Measurements from ENCODE around the gene CFAP141.
A peak's percentile ranks its signal among the peaks of the same experiment; 100 is the strongest.

The CFAP141 gene

DNA sequence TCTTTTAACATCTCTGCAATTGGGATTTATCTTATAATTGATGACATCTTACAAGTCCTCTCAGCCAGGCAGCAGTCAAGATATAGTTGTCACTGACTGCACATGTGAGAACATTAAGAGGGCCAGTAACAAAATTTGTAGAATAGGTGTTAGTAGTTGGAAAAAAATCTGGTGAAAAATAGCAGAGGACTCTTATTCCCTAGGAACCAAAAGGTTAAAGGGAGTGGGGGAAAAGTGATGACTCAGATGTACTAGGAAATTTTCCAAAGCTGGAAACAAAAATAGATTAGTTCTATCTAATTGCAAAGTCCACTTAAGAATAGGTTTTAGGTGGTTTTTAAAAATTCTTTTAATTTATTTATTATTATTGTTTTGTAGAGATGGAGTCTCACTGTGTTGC lies 54.8 kb downstream of the CFAP141 start:
- ChIA-PET POLR2A (no interaction called here), CTCF (interaction anchor here (0.6 to 0.7 kb wide), 2 partner anchors 29 to 159 kb away, joined by 3 to 4 read pairs; no protein-coding TSS in a partner anchor)
- Histone ChIP-seq H3K4me3 (ENCODE audit: low read depth, low read length) (no peak overlapping the region), H3K27ac (ENCODE audit: extremely low read depth, low read depth, low read length) (no peak overlapping the region), H3K9me3 (ENCODE audit: control insufficient read depth, insufficient read depth, low read depth, low read length) (no peaks in the 10 kb centered on the region), H3K4me1 (ENCODE audit: control insufficient read depth, insufficient read depth, low read length) (no peaks in the 10 kb centered on the region), H3K36me3 (ENCODE audit: control insufficient read depth in 2 of 2, insufficient read depth in 1 of 2, low read length in 2 of 2) (peaks cover 3 to 21% of the 10 kb centered on the region in 2 experiments; a peak in 2 of 3 replicates)
- TF ChIP-seq MYNN (tag by site-specific recombination; IDR thresholded peaks at IDR 0.05; ENCODE audit: borderline replicate concordance), result 0 out of 2 replicates have a peak, but pooled peaks have one; percentile 23
- TF ChIP-seq SP7 (tag by site-specific recombination; IDR thresholded peaks at IDR 0.05), result no peak
